ENCODE results near the gene ASTN2.

Gene ASTN2

DNA sequence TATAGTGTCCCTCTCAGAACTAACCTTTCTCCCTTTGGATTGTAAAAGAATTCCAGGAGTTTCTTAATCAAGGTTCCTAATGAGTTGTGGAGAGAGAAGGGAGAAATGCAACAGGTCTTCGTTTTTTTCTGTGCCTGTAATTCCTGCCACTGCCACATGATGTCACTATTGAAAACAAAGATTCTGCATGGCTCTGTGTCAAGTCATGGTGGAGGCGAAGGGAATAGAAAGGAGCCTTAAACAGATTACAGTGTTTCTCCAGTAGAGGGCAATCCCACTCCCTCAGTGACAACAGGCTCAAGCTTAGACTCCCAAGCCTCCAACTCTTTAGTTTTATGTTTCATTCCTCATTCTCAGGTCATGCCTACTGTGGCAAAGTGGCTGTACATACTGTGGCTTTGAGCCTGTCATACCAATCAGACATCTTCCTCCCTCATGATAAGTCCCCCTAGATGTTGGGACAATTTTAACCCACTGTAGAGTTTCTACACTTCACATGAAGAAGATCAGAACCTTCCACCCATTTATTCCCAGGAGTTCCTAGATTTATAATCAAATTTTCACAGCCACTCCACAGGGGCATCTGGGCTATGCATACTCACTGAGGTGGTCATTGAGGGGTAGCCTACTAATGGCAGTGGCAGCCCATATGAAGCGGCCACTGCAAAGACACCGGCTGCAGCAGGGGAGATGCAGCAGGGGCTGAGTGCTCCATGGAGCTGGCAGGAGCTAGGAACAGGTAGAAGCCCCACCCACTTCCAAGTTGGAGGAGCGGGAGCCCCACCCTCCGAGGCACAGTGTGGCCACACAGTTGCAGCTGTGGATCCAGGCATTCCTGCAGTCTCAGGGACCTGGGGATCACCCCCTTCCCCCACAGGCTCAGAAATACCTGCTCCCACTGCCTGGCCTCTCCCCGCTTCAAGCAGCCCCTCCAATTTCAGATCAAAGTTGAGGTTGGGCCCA is 825.2 kb downstream of the ASTN2 start:
- Histone ChIP-seq H3K9me3 (ENCODE audit: insufficient read depth, low read length, severe bottlenecking) (peaks cover 3% of the 10 kb centered on the region), H3K36me3 (ENCODE audit: insufficient read depth, low read length) (no peaks in the 10 kb centered on the region), H4K20me1 (ENCODE audit: insufficient read depth, low read length) (no peaks in the 10 kb centered on the region), H3K4me1 (ENCODE audit: insufficient read depth, low read length) (no peaks in the 10 kb centered on the region), H3K4me2 (ENCODE audit: insufficient read depth, low read length) (no peak overlapping the region), H3K27ac (ENCODE audit: low read length) (no peak overlapping the region), H2AFZ (ENCODE audit: low read depth, low read length) (no peak overlapping the region), H3K9ac (ENCODE audit: low read depth, low read length) (no peak overlapping the region), H3K79me2 (ENCODE audit: insufficient read depth, low read length) (no peaks in the 10 kb centered on the region), H3K4me3 (ENCODE audit: low read depth in 1 of 2, low read length in 2 of 2) (no peak overlapping the region), H3K27me3 (ENCODE audit: insufficient read depth, low read length, poor library complexity) (no peaks in the 10 kb centered on the region)
- peak; percentile 20 for DNase-seq
- peak; percentile 42; the same call in 2 of the 3 replicates for ATAC-seq (ENCODE audit: insufficient read depth, low read depth)
- no peak for TF ChIP-seq EZH2 (IDR thresholded peaks at IDR 0.05; ENCODE audit: borderline replicate concordance, low read depth, low read length, severe bottlenecking)
- TF ChIP-seq, protein P1, sequence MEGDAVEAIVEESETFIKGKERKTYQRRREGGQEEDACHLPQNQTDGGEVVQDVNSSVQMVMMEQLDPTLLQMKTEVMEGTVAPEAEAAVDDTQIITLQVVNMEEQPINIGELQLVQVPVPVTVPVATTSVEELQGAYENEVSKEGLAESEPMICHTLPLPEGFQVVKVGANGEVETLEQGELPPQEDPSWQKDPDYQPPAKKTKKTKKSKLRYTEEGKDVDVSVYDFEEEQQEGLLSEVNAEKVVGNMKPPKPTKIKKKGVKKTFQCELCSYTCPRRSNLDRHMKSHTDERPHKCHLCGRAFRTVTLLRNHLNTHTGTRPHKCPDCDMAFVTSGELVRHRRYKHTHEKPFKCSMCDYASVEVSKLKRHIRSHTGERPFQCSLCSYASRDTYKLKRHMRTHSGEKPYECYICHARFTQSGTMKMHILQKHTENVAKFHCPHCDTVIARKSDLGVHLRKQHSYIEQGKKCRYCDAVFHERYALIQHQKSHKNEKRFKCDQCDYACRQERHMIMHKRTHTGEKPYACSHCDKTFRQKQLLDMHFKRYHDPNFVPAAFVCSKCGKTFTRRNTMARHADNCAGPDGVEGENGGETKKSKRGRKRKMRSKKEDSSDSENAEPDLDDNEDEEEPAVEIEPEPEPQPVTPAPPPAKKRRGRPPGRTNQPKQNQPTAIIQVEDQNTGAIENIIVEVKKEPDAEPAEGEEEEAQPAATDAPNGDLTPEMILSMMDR (IDR thresholded peaks at IDR 0.05; ENCODE audit: borderline replicate concordance, extremely low read depth, low read length, poor library complexity, severe bottlenecking): peak; percentile 62

GRCh38 chr9:116587919-116588318 is 826.9 kb downstream of the ASTN2 start:
- Histone ChIP-seq H3K9me3 (ENCODE audit: insufficient read depth, low read length, severe bottlenecking) (peaks cover 3% of the 10 kb centered on the region), H2AFZ (ENCODE audit: low read depth, low read length) (no peak overlapping the region), H3K4me3 (ENCODE audit: low read depth in 1 of 2, low read length in 2 of 2) (no peak overlapping the region), H3K79me2 (ENCODE audit: insufficient read depth, low read length) (no peaks in the 10 kb centered on the region), H4K20me1 (ENCODE audit: insufficient read depth, low read length) (no peaks in the 10 kb centered on the region), H3K4me1 (ENCODE audit: insufficient read depth, low read length) (no peaks in the 10 kb centered on the region), H3K27ac (ENCODE audit: low read length) (no peak overlapping the region), H3K36me3 (ENCODE audit: insufficient read depth, low read length) (no peaks in the 10 kb centered on the region), H3K27me3 (ENCODE audit: insufficient read depth, low read length, poor library complexity) (no peaks in the 10 kb centered on the region), H3K4me2 (ENCODE audit: insufficient read depth, low read length) (no peak overlapping the region), H3K9ac (ENCODE audit: low read depth, low read length) (no peak overlapping the region)
- TF ChIP-seq EZH2 (IDR thresholded peaks at IDR 0.05; ENCODE audit: borderline replicate concordance, low read depth, low read length, severe bottlenecking): no peak
- TF ChIP-seq, protein P1 (IDR thresholded peaks at IDR 0.05; ENCODE audit: borderline replicate concordance, extremely low read depth, low read length, poor library complexity, severe bottlenecking): no peak
- ATAC-seq (ENCODE audit: insufficient read depth, low read depth) (no peak), DNase-seq (no peak)

GRCh38 chr9:116585896-116586295 is 829.0 kb downstream of the ASTN2 start:
- H3K9me3 ChIP-seq (ENCODE audit: insufficient read depth, low read length, severe bottlenecking): peaks cover 3% of the 10 kb centered on the region
- TF ChIP-seq, protein P1 (IDR thresholded peaks at IDR 0.05; ENCODE audit: borderline replicate concordance, extremely low read depth, low read length, poor library complexity, severe bottlenecking): no peak
- TF ChIP-seq EZH2 (IDR thresholded peaks at IDR 0.05; ENCODE audit: borderline replicate concordance, low read depth, low read length, severe bottlenecking): no peak
- H3K4me2 ChIP-seq (ENCODE audit: insufficient read depth, low read length): no peak overlapping the region
- no peak overlapping the region for H3K4me3 ChIP-seq (ENCODE audit: low read depth in 1 of 2, low read length in 2 of 2)
- no peaks in the 10 kb centered on the region for H3K36me3 ChIP-seq (ENCODE audit: insufficient read depth, low read length)
- DNase-seq (no peak), ATAC-seq (ENCODE audit: insufficient read depth, low read depth) (no peak)
- no peaks in the 10 kb centered on the region for H3K4me1 ChIP-seq (ENCODE audit: insufficient read depth, low read length)
- no peak overlapping the region for H3K27ac ChIP-seq (ENCODE audit: low read length)
- no peaks in the 10 kb centered on the region for H3K79me2 ChIP-seq (ENCODE audit: insufficient read depth, low read length)
- H4K20me1 ChIP-seq (ENCODE audit: insufficient read depth, low read length): no peaks in the 10 kb centered on the region
- no peak overlapping the region for H3K9ac ChIP-seq (ENCODE audit: low read depth, low read length)
- no peak overlapping the region for H2AFZ ChIP-seq (ENCODE audit: low read depth, low read length)
- no peaks in the 10 kb centered on the region for H3K27me3 ChIP-seq (ENCODE audit: insufficient read depth, low read length, poor library complexity)

Measured in DND-41 (cell line).